Measurements from ENCODE around the gene ITGBL1. TPM values are rescaled to one million over a fixed set of nuclear protein-coding genes. Genes with fewer than 3 reads are reported as not detected.

Gene ITGBL1
- total and polyA plus RNA-seq, 2 experiments from 2014 or later, result 332 to 462 TPM

GRCh38 chr13:101556676-101557123 is 104.2 kb downstream of the ITGBL1 start:
- H3K4me2 ChIP-seq (ENCODE audit: unreplicated experiment), result peak overlapping the region; percentile 57
- no peaks in the 10 kb centered on the region for H3K9me2 ChIP-seq (ENCODE audit: insufficient read depth)
- in situ Hi-C loops (cut with MboI), result no loop called here
- H3K4me1 ChIP-seq (ENCODE audit: insufficient read depth), result peaks cover 63% of the 10 kb centered on the region
- peak overlapping the region; percentile 93 for H3K27ac ChIP-seq
- no peaks in the 10 kb centered on the region for H3K36me3 ChIP-seq (ENCODE audit: low read depth)
- H2AFZ ChIP-seq, result no peak overlapping the region
- peaks cover 82% of the 10 kb centered on the region for H3K79me2 ChIP-seq (ENCODE audit: insufficient read depth)
- peaks cover 70% of the 10 kb centered on the region for H3F3A ChIP-seq (ENCODE audit: insufficient read depth)
- no peaks in the 10 kb centered on the region for H4K20me1 ChIP-seq (ENCODE audit: insufficient read depth)
- no peaks in the 10 kb centered on the region for H3K27me3 ChIP-seq (replicated peaks; ENCODE audit: insufficient read depth)
- no peaks in the 10 kb centered on the region for H3K9me3 ChIP-seq (ENCODE audit: low read depth)
- WGBS, 2 experiments (ENCODE audit: low coverage in 1 of 2, low lambda C conversion rate in 2 of 2, missing lambda C conversion rate in 2 of 2), result 3 to 5% methylated on average over 3 of the region's 3 CpGs
- DNase-seq, result peak; percentile 92
- H3K4me3 ChIP-seq, result 0 out of 2 replicates have a peak overlapping the region, but pooled peaks have one; percentile 6
- H3K9ac ChIP-seq, result peak overlapping the region; percentile 66
- TF ChIP-seq EZH2 (IDR thresholded peaks at IDR 0.05; ENCODE audit: insufficient read depth, poor library complexity, severe bottlenecking), result no peak
- peak; percentile 86; the same call in 1 of the 2 replicates for TF ChIP-seq EZH2phosphoT487 (IDR thresholded peaks at IDR 0.05; ENCODE audit: insufficient read depth, low read depth)

- no peaks in the 10 kb centered on the region; the same call in 1 of the 2 replicates for H3K9me2 ChIP-seq (ENCODE audit: insufficient read depth)
- H2AFZ ChIP-seq, result no peak overlapping the region
- no peaks in the 10 kb centered on the region for H3K27me3 ChIP-seq (replicated peaks; ENCODE audit: insufficient read depth)
- H3K4me2 ChIP-seq (ENCODE audit: unreplicated experiment), result no peak overlapping the region
- H3K4me1 ChIP-seq (ENCODE audit: insufficient read depth), result peaks cover 3% of the 10 kb centered on the region; the same call in 1 of the 2 replicates
- H3K36me3 ChIP-seq (ENCODE audit: low read depth), result peaks cover 3% of the 10 kb centered on the region; the same call in 1 of the 2 replicates
- 0 out of 2 replicates have a peak, but pooled peaks cover 2% of the 10 kb centered on the region for H4K20me1 ChIP-seq (ENCODE audit: insufficient read depth)
- no peaks in the 10 kb centered on the region for H3K9me3 ChIP-seq (ENCODE audit: low read depth)
- no peak for TF ChIP-seq EZH2phosphoT487 (IDR thresholded peaks at IDR 0.05; ENCODE audit: insufficient read depth, low read depth)
- no peak for TF ChIP-seq EZH2 (IDR thresholded peaks at IDR 0.05; ENCODE audit: insufficient read depth, poor library complexity, severe bottlenecking)
- WGBS, 2 experiments (ENCODE audit: low coverage in 1 of 2, low lambda C conversion rate in 2 of 2, missing lambda C conversion rate in 2 of 2), result 89 to 92% methylated on average over 1 of the region's 1 CpG
- H3K79me2 ChIP-seq (ENCODE audit: insufficient read depth), result peaks cover 61% of the 10 kb centered on the region
- no peak overlapping the region for H3K27ac ChIP-seq
- DNase-seq, result no peak
- no peak overlapping the region for H3K9ac ChIP-seq
- peaks cover 6% of the 10 kb centered on the region; the same call in 1 of the 2 replicates for H3F3A ChIP-seq (ENCODE audit: insufficient read depth)
- in situ Hi-C loops (cut with MboI), result no loop called here
- H3K4me3 ChIP-seq, result no peak overlapping the region
These were observed 112.8 kb downstream of the ITGBL1 start for GRCh38 chr13:101565317-101565716.

DNA sequence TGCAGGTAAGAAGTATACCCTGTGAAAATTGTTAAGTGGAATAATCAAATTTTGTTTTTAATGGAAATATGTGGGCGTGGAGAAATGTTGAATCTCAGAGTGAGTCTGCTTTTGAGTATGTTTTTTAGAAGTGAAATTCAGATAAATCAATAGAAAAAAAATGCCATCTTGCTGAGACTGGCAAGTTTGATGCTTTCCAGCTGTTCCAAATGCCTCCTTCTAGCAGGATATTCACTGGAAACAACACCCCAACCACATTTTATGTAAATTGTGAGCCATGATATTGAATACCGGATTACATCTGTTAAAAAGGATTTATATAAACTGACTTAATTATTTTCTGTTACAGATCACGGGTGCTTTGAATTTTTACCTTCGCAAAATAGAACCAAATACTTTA is 115.4 kb downstream of the ITGBL1 start:
- no peaks in the 10 kb centered on the region for H3K9me3 ChIP-seq (ENCODE audit: low read depth)
- H3K4me1 ChIP-seq (ENCODE audit: insufficient read depth), result peaks cover 13% of the 10 kb centered on the region
- H3K27me3 ChIP-seq (replicated peaks; ENCODE audit: insufficient read depth), result no peaks in the 10 kb centered on the region
- peaks cover 5% of the 10 kb centered on the region; the same call in 1 of the 2 replicates for H3K36me3 ChIP-seq (ENCODE audit: low read depth)
- peaks cover 60% of the 10 kb centered on the region for H3K79me2 ChIP-seq (ENCODE audit: insufficient read depth)
- H2AFZ ChIP-seq, result no peak overlapping the region
- no peak overlapping the region for H3K27ac ChIP-seq
- no peaks in the 10 kb centered on the region; the same call in 1 of the 2 replicates for H3K9me2 ChIP-seq (ENCODE audit: insufficient read depth)
- 0 out of 2 replicates have a peak, but pooled peaks cover 15% of the 10 kb centered on the region for H3F3A ChIP-seq (ENCODE audit: insufficient read depth)
- no peak overlapping the region for H3K4me2 ChIP-seq (ENCODE audit: unreplicated experiment)
- WGBS, 2 experiments (ENCODE audit: low coverage in 1 of 2, low lambda C conversion rate in 2 of 2, missing lambda C conversion rate in 2 of 2), result 92 to 93% methylated on average over 4 of the region's 4 CpGs
- no peak overlapping the region for H3K9ac ChIP-seq
- no peak for DNase-seq
- in situ Hi-C loops (cut with MboI), result no loop called here
- TF ChIP-seq EZH2phosphoT487 (IDR thresholded peaks at IDR 0.05; ENCODE audit: insufficient read depth, low read depth), result no peak
- TF ChIP-seq EZH2 (IDR thresholded peaks at IDR 0.05; ENCODE audit: insufficient read depth, poor library complexity, severe bottlenecking), result no peak
- H4K20me1 ChIP-seq (ENCODE audit: insufficient read depth), result 0 out of 2 replicates have a peak, but pooled peaks cover 6% of the 10 kb centered on the region
- H3K4me3 ChIP-seq, result no peak overlapping the region

GRCh38 chr13:101569807-101570206 is 117.3 kb downstream of the ITGBL1 start:
- WGBS, 2 experiments (ENCODE audit: low coverage in 1 of 2, low lambda C conversion rate in 2 of 2, missing lambda C conversion rate in 2 of 2), result 69 to 74% methylated on average over 1 of the region's 1 CpG
- DNase-seq, result no peak
- Histone ChIP-seq H3K4me2 (ENCODE audit: unreplicated experiment) (no peak overlapping the region), H3K9me3 (ENCODE audit: low read depth) (no peaks in the 10 kb centered on the region), H3K27me3 (replicated peaks; ENCODE audit: insufficient read depth) (no peaks in the 10 kb centered on the region), H3K9ac (no peak overlapping the region), H3K36me3 (ENCODE audit: low read depth) (peaks cover 5% of the 10 kb centered on the region; the same call in 1 of the 2 replicates), H3F3A (ENCODE audit: insufficient read depth) (0 out of 2 replicates have a peak, but pooled peaks cover 15% of the 10 kb centered on the region), H2AFZ (no peak overlapping the region), H3K27ac (no peak overlapping the region), H3K9me2 (ENCODE audit: insufficient read depth) (no peaks in the 10 kb centered on the region), H3K4me3 (no peak overlapping the region), H3K4me1 (ENCODE audit: insufficient read depth) (peaks cover 13% of the 10 kb centered on the region), H4K20me1 (ENCODE audit: insufficient read depth) (0 out of 2 replicates have a peak, but pooled peaks cover 6% of the 10 kb centered on the region), H3K79me2 (ENCODE audit: insufficient read depth) (peaks cover 72% of the 10 kb centered on the region)
- in situ Hi-C loops (cut with MboI), result no loop called here
- no peak for TF ChIP-seq EZH2phosphoT487 (IDR thresholded peaks at IDR 0.05; ENCODE audit: insufficient read depth, low read depth)
- TF ChIP-seq EZH2 (IDR thresholded peaks at IDR 0.05; ENCODE audit: insufficient read depth, poor library complexity, severe bottlenecking), result no peak
